ENCODE results near the gene ING4. TPM values are rescaled to one million over a fixed set of nuclear protein-coding genes. Genes with fewer than 3 reads are reported as not detected.

The ING4 gene
- total and polyA plus RNA-seq, 2 donors (not counting 3 experiments of a cell fraction or from before 2014, with no cell fraction given): 34.7 to 52.0 TPM

DNA sequence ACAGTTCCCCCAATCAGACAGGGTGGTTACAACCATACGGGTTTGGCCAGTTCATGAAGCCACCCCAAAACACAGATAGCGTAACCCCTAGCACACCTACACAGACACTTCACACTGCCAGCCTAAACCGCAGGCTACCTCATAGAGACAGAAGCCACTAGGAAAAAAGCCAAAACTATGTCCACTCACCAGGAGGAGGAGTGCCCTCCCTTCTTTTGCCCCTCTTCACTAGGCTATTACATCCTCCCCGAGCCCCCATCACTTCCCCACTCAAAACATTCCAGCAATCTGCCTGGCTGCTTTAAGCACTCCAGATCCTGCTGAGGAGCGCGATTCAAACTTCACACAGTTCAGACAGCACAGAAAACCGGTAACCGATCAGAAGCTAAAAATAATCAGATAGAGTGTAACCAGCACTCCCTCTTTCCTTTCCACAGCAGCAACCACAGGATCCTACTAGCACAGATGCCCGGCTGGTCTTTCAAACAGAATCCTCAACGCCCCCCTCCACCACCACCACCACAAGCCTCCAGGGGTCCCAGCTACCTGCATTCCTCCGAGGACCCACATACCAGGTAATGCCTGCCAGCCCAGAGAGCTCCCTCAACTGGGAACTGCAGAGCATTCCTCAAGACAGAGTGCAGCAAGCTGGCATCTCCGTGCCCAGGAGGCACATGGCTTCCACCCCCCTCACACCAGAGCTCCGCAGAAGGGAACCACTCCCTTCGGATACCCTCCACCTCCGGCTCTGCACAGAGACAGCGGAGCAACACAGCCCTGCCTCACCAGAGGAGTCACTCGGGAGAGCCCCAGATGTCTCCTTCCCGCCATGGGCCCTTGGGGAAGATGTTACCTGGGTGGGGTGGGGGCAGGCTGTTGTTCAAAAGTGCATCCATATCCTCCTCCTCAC is 57.2 kb downstream of the ING4 start:
- H3K9ac ChIP-seq (replicated peaks; ENCODE audit: extremely low read depth, insufficient read depth, low read length): peak overlapping the region; percentile 43
- peak overlapping the region; percentile 91 for H3K4me2 ChIP-seq (ENCODE audit: insufficient read depth, low read length)
- TF ChIP-seq GATA2 (IDR thresholded peaks at IDR 0.05; ENCODE audit: insufficient read depth, insufficient read length, low read depth, low read length): no peak
- no peak for TF ChIP-seq MYC (IDR thresholded peaks at IDR 0.05; ENCODE audit: low read depth, low read length)
- no peak for TF ChIP-seq FOS (IDR thresholded peaks at IDR 0.05; ENCODE audit: borderline replicate concordance, insufficient read depth, low read length)
- TF ChIP-seq, protein P1, sequence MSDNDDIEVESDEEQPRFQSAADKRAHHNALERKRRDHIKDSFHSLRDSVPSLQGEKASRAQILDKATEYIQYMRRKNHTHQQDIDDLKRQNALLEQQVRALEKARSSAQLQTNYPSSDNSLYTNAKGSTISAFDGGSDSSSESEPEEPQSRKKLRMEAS (IDR thresholded peaks at IDR 0.05; ENCODE audit: insufficient read depth, insufficient read length): no peak
- POLR2A ChIA-PET: interaction anchor here (0.9 kb wide), 1 partner anchor 84 kb away, joined by 3 read pairs; the partner anchor contains the start of gene ZNF384
- intact Hi-C loops (cut with micrococcal nuclease): loop anchor here (2.0 kb wide), 2 partner anchors 37 to 161 kb away; partner anchors contain the start of genes NOP2 and PTMS
- peaks cover 18 to 20% of the 10 kb centered on the region in 2 experiments for H3K36me3 ChIP-seq (ENCODE audit: control insufficient read depth in 2 of 2, extremely low read depth in 1 of 2, insufficient read depth in 2 of 2, low read length in 2 of 2)
- no peaks in the 10 kb centered on the region for H3K9me1 ChIP-seq (replicated peaks; ENCODE audit: control insufficient read depth, extremely low read depth, insufficient read depth, low read length)
- peak overlapping the region; percentile 78 to 97 (median 87) for H3K4me3 ChIP-seq (replicated peaks in 1 of 3; ENCODE audit: insufficient read depth in 1 of 3, low read depth in 1 of 3, low read length in 3 of 3)
- peak overlapping the region; percentile 62 for H3K27ac ChIP-seq (ENCODE audit: insufficient read depth, low read depth, low read length)
- DNase-seq (ENCODE audit: low read depth, low spot score) (peak; percentile 15), FAIRE-seq (peak; percentile 54)
- no TSS peak for BruUV-seq (replicated peaks)
- peak overlapping the region; percentile 26 for H2AFZ ChIP-seq (ENCODE audit: low read depth, low read length)
- peaks cover 48% of the 10 kb centered on the region for H3K79me2 ChIP-seq (ENCODE audit: control insufficient read depth, insufficient read depth, low read length)
- no peaks in the 10 kb centered on the region for H4K20me1 ChIP-seq (replicated peaks; ENCODE audit: control insufficient read depth, extremely low read depth, insufficient read depth, low read length)
- H3K4me1 ChIP-seq (ENCODE audit: control insufficient read depth, extremely low read depth, insufficient read depth, low read length): peaks cover 30% of the 10 kb centered on the region
- H3K9me3 ChIP-seq (replicated peaks; ENCODE audit: control insufficient read depth, insufficient read depth, low read length): no peaks in the 10 kb centered on the region
- no peaks in the 10 kb centered on the region for H3K27me3 ChIP-seq (ENCODE audit: control insufficient read depth in 2 of 2, insufficient read depth in 2 of 2, low read length in 2 of 2)
- CTCF ChIA-PET: interaction anchor here (0.8 to 1.5 kb wide), 7 partner anchors 8 to 161 kb away, joined by 3 to 6 read pairs (median 4); partner anchors contain the start of gene NOP2
- dilution Hi-C loops (cut with MboI; ENCODE audit: extremely low pct_ligation_motif_present, low sequenced_read_pairs): no loop called here
